ENCODE measurements around the gene F13B. TPM values are rescaled to one million over a fixed set of nuclear protein-coding genes. Genes with fewer than 3 reads are reported as not detected.

The F13B gene
- total RNA-seq, 1 experiment from 2014 or later, result not detected

DNA sequence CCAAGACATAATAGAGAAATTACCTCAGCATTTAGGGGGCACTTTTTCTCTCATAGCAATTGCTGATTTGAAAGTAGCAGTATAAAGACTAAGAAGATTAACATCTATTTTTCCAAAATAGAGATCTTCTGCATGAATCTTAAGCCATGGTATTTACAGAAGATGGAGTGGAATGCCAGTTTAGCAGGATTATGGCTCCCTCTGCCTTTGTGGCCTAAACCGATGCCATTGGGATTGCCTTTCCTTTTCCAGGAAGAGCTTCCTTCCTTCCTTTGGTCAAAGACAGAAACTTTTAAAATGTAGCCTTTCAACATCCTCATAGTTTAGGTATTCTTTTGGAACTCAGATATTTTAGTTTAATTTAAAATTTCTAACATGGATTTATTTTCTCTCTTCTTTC lies 50.3 kb downstream of the F13B start:
- ChIA-PET RAD21 (ENCODE audit: low non-redundant PET in 1 of 2, low total read pairs in 2 of 2, uncharacterized antibody in 2 of 2, unreplicated experiment in 2 of 2) (no interaction called here), CTCF (no interaction called here), POLR2A (no interaction called here)
- Histone ChIP-seq H3K79me2 (ENCODE audit: insufficient read depth, low read length) (no peaks in the 10 kb centered on the region), H3K4me3 (replicated peaks in 1 of 2; ENCODE audit: low read depth in 1 of 2, low read length in 2 of 2) (no peak overlapping the region), H3K9ac (ENCODE audit: low read length) (no peak overlapping the region), H3K27me3 (ENCODE audit: insufficient read depth, low read length) (no peaks in the 10 kb centered on the region), H3K9me2 (ENCODE audit: insufficient read depth) (no peaks in the 10 kb centered on the region), H3K36me3 (ENCODE audit: control insufficient read depth in 1 of 2, insufficient read depth in 2 of 2, low read length in 2 of 2) (no peaks in the 10 kb centered on the region), H3K4me2 (ENCODE audit: low read length) (no peak overlapping the region), H2AFZ (ENCODE audit: low read depth, low read length, poor library complexity, severe bottlenecking) (no peak overlapping the region), H4K20me1 (ENCODE audit: insufficient read depth) (no peaks in the 10 kb centered on the region), H3K4me1 (ENCODE audit: control insufficient read depth in 1 of 2, insufficient read depth in 2 of 2, low read length in 2 of 2) (no peaks in the 10 kb centered on the region), H3K9me3 (ENCODE audit: control insufficient read depth in 1 of 2, insufficient read depth in 1 of 2, low read depth in 1 of 2, low read length in 2 of 2) (peaks cover 0 to under 1% of the 10 kb centered on the region in 2 experiments; a peak in 1 of 4 replicates), H3K27ac (ENCODE audit: low read depth, low read length) (no peak overlapping the region)
- no peak for ATAC-seq
- BruUV-seq (replicated peaks), result no TSS peak
- intact Hi-C loops (cut with micrococcal nuclease), result no loop called here
- DNase-seq (ENCODE audit: low read depth, low spot score), result no peak
- TF ChIP-seq RAD21 (IDR thresholded peaks at IDR 0.05; ENCODE audit: low read depth) (peak; percentile 16; the same call in 1 of the 2 replicates), CBX3 (IDR thresholded peaks at IDR 0.05; ENCODE audit: low read depth) (no peak)

DNA sequence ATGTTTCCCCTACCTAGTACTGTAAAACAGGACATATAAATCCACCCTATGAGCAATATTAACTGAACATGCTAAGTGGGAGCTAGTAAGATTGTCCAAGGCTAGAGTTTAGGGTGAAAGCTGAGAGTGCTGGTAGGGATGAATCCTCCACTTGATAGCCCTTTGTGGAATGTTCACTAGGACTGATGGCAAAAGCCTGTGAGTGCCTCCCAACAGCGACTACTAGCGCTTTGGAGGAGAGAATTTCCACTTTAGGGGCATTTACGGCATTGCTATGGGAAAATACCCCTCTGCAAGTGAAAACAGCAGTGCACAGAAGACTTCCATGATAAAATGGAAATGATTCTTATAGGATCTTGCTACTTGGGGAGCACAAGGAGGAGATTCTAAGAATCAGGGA lies 53.8 kb downstream of the F13B start:
- Histone ChIP-seq H3K36me3 (ENCODE audit: control insufficient read depth in 1 of 2, insufficient read depth in 2 of 2, low read length in 2 of 2) (no peaks in the 10 kb centered on the region), H3K4me1 (ENCODE audit: control insufficient read depth in 1 of 2, insufficient read depth in 2 of 2, low read length in 2 of 2) (no peaks in the 10 kb centered on the region), H3K9ac (ENCODE audit: low read length) (no peak overlapping the region), H4K20me1 (ENCODE audit: insufficient read depth) (no peaks in the 10 kb centered on the region), H3K9me3 (ENCODE audit: control insufficient read depth in 1 of 2, insufficient read depth in 1 of 2, low read depth in 1 of 2, low read length in 2 of 2) (peaks cover 0 to 3% of the 10 kb centered on the region in 2 experiments; a peak in 1 of 4 replicates), H3K79me2 (ENCODE audit: insufficient read depth, low read length) (no peaks in the 10 kb centered on the region), H3K27ac (ENCODE audit: low read depth, low read length) (no peak overlapping the region), H3K4me3 (replicated peaks in 1 of 2; ENCODE audit: low read depth in 1 of 2, low read length in 2 of 2) (no peak overlapping the region), H2AFZ (ENCODE audit: low read depth, low read length, poor library complexity, severe bottlenecking) (no peak overlapping the region), H3K27me3 (ENCODE audit: insufficient read depth, low read length) (no peaks in the 10 kb centered on the region), H3K9me2 (ENCODE audit: insufficient read depth) (no peaks in the 10 kb centered on the region), H3K4me2 (ENCODE audit: low read length) (no peak overlapping the region)
- CTCF ChIA-PET, result no interaction called here
- DNase-seq (ENCODE audit: low read depth, low spot score) (no peak), ATAC-seq (no peak)
- BruUV-seq (replicated peaks), result no TSS peak
- TF ChIP-seq CEBPB (IDR thresholded peaks at IDR 0.05; ENCODE audit: low read depth), result no peak
- TF ChIP-seq, protein P1, sequence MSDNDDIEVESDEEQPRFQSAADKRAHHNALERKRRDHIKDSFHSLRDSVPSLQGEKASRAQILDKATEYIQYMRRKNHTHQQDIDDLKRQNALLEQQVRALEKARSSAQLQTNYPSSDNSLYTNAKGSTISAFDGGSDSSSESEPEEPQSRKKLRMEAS (IDR thresholded peaks at IDR 0.05), result no peak
- TF ChIP-seq, protein P2, sequence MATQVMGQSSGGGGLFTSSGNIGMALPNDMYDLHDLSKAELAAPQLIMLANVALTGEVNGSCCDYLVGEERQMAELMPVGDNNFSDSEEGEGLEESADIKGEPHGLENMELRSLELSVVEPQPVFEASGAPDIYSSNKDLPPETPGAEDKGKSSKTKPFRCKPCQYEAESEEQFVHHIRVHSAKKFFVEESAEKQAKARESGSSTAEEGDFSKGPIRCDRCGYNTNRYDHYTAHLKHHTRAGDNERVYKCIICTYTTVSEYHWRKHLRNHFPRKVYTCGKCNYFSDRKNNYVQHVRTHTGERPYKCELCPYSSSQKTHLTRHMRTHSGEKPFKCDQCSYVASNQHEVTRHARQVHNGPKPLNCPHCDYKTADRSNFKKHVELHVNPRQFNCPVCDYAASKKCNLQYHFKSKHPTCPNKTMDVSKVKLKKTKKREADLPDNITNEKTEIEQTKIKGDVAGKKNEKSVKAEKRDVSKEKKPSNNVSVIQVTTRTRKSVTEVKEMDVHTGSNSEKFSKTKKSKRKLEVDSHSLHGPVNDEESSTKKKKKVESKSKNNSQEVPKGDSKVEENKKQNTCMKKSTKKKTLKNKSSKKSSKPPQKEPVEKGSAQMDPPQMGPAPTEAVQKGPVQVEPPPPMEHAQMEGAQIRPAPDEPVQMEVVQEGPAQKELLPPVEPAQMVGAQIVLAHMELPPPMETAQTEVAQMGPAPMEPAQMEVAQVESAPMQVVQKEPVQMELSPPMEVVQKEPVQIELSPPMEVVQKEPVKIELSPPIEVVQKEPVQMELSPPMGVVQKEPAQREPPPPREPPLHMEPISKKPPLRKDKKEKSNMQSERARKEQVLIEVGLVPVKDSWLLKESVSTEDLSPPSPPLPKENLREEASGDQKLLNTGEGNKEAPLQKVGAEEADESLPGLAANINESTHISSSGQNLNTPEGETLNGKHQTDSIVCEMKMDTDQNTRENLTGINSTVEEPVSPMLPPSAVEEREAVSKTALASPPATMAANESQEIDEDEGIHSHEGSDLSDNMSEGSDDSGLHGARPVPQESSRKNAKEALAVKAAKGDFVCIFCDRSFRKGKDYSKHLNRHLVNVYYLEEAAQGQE (IDR thresholded peaks at IDR 0.05; ENCODE audit: low read depth), result no peak
- TF ChIP-seq ZFX (IDR thresholded peaks at IDR 0.05), result no peak
- TF ChIP-seq, protein P3, sequence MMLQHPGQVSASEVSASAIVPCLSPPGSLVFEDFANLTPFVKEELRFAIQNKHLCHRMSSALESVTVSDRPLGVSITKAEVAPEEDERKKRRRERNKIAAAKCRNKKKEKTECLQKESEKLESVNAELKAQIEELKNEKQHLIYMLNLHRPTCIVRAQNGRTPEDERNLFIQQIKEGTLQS (IDR thresholded peaks at IDR 0.05), result no peak
- TF ChIP-seq EGR1 (IDR thresholded peaks at IDR 0.05; ENCODE audit: low read depth), result no peak
- no peak for TF ChIP-seq EZH2 (IDR thresholded peaks at IDR 0.05)
- TF ChIP-seq TCF7L2 (IDR thresholded peaks at IDR 0.05; ENCODE audit: borderline replicate concordance, extremely low read depth, insufficient read depth, insufficient read length), result no peak
- TF ChIP-seq SIN3A (IDR thresholded peaks at IDR 0.05; ENCODE audit: low read depth), result no peak
- no peak for TF ChIP-seq SP1 (IDR thresholded peaks at IDR 0.05; ENCODE audit: low read depth)
- TF ChIP-seq ELF1 (IDR thresholded peaks at IDR 0.05; ENCODE audit: borderline replicate concordance, low read depth), result no peak
- no peak for TF ChIP-seq JUND (IDR thresholded peaks at IDR 0.05)
- no peak for TF ChIP-seq RAD21 (IDR thresholded peaks at IDR 0.05; ENCODE audit: low read depth)
- POLR2A ChIA-PET, result no interaction called here
- RAD21 ChIA-PET (ENCODE audit: low non-redundant PET in 1 of 2, low total read pairs in 2 of 2, uncharacterized antibody in 2 of 2, unreplicated experiment in 2 of 2), result no interaction called here
- intact Hi-C loops (cut with micrococcal nuclease), result no loop called here

Measured in HCT116 (cell line).